ENCODE results near the gene SMIM1. TPM values are rescaled to one million over a fixed set of nuclear protein-coding genes. Genes with fewer than 3 reads are reported as not detected.

SMIM1 gene
- total and polyA plus RNA-seq, 2 experiments from 2014 or later, result 3.2 to 7.2 TPM

DNA sequence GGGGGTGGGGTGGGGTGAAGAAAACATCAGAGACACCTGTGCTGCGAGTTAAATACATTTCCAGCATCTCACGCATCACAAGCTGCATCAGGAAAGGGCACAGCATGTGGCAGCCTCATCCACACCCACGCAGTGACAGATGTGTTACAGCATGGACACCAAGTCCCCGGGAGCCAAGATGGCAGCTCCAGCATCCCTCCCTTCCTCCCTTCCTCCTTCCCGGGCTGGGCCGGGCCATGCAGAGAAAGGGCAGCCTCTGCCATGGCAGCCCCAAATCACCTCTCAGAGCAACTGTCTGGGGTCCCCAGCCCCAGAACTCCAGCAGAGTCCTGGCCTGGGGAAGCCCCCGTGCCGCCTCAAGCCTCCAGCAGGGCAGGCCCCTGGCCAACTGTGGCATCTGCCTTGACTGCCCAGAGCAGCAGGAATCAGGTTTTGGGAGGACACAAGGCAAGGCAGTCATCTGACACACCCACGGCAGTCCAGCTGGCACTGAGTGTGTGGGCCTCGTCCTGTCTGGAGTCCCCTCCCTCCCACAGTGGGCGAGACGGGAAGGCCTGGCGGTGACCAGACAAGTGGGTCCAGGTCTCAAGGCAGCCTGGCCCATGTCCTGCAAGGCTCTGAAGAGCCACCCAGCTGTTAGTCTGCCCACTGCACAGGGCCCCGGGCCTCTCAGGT lies 6.2 kb downstream of the SMIM1 start:
- H3K36me3 ChIP-seq (ENCODE audit: insufficient read depth), result peaks cover 28% of the 10 kb centered on the region
- H3K36me3 Mint-ChIP-seq (ENCODE audit: low read depth), result peaks cover 45% of the 10 kb centered on the region
- no peak overlapping the region for H3K4me3 Mint-ChIP-seq
- H3K9me3 Mint-ChIP-seq, result no peaks in the 10 kb centered on the region; the same call in 2 of the 3 replicates
- H3K4me3 ChIP-seq, result no peak overlapping the region
- no peaks in the 10 kb centered on the region for H3K9me2 ChIP-seq (ENCODE audit: insufficient read depth)
- peaks cover 11% of the 10 kb centered on the region; the same call in 1 of the 2 replicates for H3F3A ChIP-seq (replicated peaks; ENCODE audit: low read depth)
- H3K4me1 Mint-ChIP-seq, result peaks cover 10% of the 10 kb centered on the region
- no peak overlapping the region for H3K27ac Mint-ChIP-seq
- H3K4me1 ChIP-seq (ENCODE audit: insufficient read depth), result peaks cover 2% of the 10 kb centered on the region; the same call in 1 of the 2 replicates
- peaks cover 14% of the 10 kb centered on the region for H3K27me3 Mint-ChIP-seq (ENCODE audit: insufficient read depth, low read depth, poor library complexity)
- ATAC-seq, result no peak
- H3K27ac ChIP-seq (ENCODE audit: low read depth), result no peak overlapping the region
- no peaks in the 10 kb centered on the region for H3K27me3 ChIP-seq (ENCODE audit: insufficient read depth)
- H3K4me2 ChIP-seq, result no peak overlapping the region
- peaks cover 13% of the 10 kb centered on the region for H4K20me1 ChIP-seq (replicated peaks; ENCODE audit: insufficient read depth)
- TF ChIP-seq POLR2AphosphoS5 (IDR thresholded peaks at IDR 0.05; ENCODE audit: low read depth), result no peak
- TF ChIP-seq EZH2phosphoT487 (IDR thresholded peaks at IDR 0.05; ENCODE audit: unreplicated experiment), result no peak
- no peak for TF ChIP-seq NANOG (IDR thresholded peaks at IDR 0.05; ENCODE audit: borderline replicate concordance)
- TF ChIP-seq STAT1 (IDR thresholded peaks at IDR 0.05; ENCODE audit: unreplicated experiment), result no peak
- no peak for TF ChIP-seq JUNB (IDR thresholded peaks at IDR 0.05; ENCODE audit: unreplicated experiment)
- no peak for TF ChIP-seq CREB1 (CRISPR knock-in tag; IDR thresholded peaks at IDR 0.05; ENCODE audit: low read depth)
- TF ChIP-seq, protein P1, sequence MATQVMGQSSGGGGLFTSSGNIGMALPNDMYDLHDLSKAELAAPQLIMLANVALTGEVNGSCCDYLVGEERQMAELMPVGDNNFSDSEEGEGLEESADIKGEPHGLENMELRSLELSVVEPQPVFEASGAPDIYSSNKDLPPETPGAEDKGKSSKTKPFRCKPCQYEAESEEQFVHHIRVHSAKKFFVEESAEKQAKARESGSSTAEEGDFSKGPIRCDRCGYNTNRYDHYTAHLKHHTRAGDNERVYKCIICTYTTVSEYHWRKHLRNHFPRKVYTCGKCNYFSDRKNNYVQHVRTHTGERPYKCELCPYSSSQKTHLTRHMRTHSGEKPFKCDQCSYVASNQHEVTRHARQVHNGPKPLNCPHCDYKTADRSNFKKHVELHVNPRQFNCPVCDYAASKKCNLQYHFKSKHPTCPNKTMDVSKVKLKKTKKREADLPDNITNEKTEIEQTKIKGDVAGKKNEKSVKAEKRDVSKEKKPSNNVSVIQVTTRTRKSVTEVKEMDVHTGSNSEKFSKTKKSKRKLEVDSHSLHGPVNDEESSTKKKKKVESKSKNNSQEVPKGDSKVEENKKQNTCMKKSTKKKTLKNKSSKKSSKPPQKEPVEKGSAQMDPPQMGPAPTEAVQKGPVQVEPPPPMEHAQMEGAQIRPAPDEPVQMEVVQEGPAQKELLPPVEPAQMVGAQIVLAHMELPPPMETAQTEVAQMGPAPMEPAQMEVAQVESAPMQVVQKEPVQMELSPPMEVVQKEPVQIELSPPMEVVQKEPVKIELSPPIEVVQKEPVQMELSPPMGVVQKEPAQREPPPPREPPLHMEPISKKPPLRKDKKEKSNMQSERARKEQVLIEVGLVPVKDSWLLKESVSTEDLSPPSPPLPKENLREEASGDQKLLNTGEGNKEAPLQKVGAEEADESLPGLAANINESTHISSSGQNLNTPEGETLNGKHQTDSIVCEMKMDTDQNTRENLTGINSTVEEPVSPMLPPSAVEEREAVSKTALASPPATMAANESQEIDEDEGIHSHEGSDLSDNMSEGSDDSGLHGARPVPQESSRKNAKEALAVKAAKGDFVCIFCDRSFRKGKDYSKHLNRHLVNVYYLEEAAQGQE (IDR thresholded peaks at IDR 0.05; ENCODE audit: unreplicated experiment), result no peak
- TF ChIP-seq, protein P2, sequence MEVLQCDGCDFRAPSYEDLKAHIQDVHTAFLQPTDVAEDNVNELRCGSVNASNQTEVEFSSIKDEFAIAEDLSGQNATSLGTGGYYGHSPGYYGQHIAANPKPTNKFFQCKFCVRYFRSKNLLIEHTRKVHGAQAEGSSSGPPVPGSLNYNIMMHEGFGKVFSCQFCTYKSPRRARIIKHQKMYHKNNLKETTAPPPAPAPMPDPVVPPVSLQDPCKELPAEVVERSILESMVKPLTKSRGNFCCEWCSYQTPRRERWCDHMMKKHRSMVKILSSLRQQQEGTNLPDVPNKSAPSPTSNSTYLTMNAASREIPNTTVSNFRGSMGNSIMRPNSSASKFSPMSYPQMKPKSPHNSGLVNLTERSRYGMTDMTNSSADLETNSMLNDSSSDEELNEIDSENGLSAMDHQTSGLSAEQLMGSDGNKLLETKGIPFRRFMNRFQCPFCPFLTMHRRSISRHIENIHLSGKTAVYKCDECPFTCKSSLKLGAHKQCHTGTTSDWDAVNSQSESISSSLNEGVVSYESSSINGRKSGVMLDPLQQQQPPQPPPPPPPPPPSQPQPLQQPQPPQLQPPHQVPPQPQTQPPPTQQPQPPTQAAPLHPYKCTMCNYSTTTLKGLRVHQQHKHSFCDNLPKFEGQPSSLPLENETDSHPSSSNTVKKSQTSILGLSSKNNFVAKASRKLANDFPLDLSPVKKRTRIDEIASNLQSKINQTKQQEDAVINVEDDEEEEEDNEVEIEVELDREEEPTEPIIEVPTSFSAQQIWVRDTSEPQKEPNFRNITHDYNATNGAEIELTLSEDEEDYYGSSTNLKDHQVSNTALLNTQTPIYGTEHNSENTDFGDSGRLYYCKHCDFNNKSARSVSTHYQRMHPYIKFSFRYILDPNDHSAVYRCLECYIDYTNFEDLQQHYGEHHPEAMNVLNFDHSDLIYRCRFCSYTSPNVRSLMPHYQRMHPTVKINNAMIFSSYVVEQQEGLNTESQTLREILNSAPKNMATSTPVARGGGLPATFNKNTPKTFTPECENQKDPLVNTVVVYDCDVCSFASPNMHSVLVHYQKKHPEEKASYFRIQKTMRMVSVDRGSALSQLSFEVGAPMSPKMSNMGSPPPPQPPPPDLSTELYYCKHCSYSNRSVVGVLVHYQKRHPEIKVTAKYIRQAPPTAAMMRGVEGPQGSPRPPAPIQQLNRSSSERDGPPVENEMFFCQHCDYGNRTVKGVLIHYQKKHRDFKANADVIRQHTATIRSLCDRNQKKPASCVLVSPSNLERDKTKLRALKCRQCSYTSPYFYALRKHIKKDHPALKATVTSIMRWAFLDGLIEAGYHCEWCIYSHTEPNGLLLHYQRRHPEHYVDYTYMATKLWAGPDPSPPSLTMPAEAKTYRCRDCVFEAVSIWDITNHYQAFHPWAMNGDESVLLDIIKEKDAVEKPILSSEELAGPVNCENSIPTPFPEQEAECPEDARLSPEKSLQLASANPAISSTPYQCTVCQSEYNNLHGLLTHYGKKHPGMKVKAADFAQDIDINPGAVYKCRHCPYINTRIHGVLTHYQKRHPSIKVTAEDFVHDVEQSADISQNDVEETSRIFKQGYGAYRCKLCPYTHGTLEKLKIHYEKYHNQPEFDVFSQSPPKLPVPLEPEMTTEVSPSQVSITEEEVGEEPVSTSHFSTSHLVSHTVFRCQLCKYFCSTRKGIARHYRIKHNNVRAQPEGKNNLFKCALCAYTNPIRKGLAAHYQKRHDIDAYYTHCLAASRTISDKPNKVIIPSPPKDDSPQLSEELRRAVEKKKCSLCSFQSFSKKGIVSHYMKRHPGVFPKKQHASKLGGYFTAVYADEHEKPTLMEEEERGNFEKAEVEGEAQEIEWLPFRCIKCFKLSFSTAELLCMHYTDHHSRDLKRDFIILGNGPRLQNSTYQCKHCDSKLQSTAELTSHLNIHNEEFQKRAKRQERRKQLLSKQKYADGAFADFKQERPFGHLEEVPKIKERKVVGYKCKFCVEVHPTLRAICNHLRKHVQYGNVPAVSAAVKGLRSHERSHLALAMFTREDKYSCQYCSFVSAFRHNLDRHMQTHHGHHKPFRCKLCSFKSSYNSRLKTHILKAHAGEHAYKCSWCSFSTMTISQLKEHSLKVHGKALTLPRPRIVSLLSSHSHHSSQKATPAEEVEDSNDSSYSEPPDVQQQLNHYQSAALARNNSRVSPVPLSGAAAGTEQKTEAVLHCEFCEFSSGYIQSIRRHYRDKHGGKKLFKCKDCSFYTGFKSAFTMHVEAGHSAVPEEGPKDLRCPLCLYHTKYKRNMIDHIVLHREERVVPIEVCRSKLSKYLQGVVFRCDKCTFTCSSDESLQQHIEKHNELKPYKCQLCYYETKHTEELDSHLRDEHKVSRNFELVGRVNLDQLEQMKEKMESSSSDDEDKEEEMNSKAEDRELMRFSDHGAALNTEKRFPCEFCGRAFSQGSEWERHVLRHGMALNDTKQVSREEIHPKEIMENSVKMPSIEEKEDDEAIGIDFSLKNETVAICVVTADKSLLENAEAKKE (CRISPR knock-in tag; IDR thresholded peaks at IDR 0.05), result no peak
- no peak for TF ChIP-seq ZNF331 (CRISPR knock-in tag; IDR thresholded peaks at IDR 0.05; ENCODE audit: low read depth)
- no peak for TF ChIP-seq EZH2 (IDR thresholded peaks at IDR 0.05; ENCODE audit: low read depth, unreplicated experiment)
- TF ChIP-seq, protein P3, sequence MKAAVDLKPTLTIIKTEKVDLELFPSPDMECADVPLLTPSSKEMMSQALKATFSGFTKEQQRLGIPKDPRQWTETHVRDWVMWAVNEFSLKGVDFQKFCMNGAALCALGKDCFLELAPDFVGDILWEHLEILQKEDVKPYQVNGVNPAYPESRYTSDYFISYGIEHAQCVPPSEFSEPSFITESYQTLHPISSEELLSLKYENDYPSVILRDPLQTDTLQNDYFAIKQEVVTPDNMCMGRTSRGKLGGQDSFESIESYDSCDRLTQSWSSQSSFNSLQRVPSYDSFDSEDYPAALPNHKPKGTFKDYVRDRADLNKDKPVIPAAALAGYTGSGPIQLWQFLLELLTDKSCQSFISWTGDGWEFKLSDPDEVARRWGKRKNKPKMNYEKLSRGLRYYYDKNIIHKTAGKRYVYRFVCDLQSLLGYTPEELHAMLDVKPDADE (IDR thresholded peaks at IDR 0.05), result no peak
- no peak for TF ChIP-seq ZNF114 (CRISPR knock-in tag; IDR thresholded peaks at IDR 0.05)
- TF ChIP-seq, protein P4, sequence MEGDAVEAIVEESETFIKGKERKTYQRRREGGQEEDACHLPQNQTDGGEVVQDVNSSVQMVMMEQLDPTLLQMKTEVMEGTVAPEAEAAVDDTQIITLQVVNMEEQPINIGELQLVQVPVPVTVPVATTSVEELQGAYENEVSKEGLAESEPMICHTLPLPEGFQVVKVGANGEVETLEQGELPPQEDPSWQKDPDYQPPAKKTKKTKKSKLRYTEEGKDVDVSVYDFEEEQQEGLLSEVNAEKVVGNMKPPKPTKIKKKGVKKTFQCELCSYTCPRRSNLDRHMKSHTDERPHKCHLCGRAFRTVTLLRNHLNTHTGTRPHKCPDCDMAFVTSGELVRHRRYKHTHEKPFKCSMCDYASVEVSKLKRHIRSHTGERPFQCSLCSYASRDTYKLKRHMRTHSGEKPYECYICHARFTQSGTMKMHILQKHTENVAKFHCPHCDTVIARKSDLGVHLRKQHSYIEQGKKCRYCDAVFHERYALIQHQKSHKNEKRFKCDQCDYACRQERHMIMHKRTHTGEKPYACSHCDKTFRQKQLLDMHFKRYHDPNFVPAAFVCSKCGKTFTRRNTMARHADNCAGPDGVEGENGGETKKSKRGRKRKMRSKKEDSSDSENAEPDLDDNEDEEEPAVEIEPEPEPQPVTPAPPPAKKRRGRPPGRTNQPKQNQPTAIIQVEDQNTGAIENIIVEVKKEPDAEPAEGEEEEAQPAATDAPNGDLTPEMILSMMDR (conservative IDR thresholded peaks at IDR 0.05; ENCODE audit: low read depth in 2 of 2), result no peak
- no peaks in the 10 kb centered on the region for H3K79me2 ChIP-seq (replicated peaks; ENCODE audit: insufficient read depth)
- no peak overlapping the region for H2AFZ ChIP-seq
- no peak for DNase-seq (ENCODE audit: low spot score)

All from GM23338 (cell line).